H9 (cell line): ENCODE data around the gene USP7. TPM values are rescaled to one million over a fixed set of nuclear protein-coding genes. Genes with fewer than 3 reads are reported as not detected.

ENCODE experiments used
- DNase-seq: peaks from one replicate; pipeline ENCODE4 v3.0.0-alpha.2; 2017
- H2AFZ ChIP-seq: one replicate; pipeline ENCODE4 v1.6.1; 2013; ENCODE audit warnings: mild to moderate bottlenecking, low read length, control low read depth, moderate library complexity
- H2AK5ac ChIP-seq: 2 replicates; pipeline ENCODE4 v1.6.1; 2013; ENCODE audit warnings: low read length, control low read depth, mixed read lengths; ENCODE audit not compliant: insufficient read length
- H2BK120ac ChIP-seq: one replicate; pipeline ENCODE4 v1.6.1; 2013; ENCODE audit warnings: low read depth, mild to moderate bottlenecking, low read length, control low read depth, inconsistent platforms; ENCODE audit not compliant: poor library complexity, severe bottlenecking
- H2BK12ac ChIP-seq: 2 replicates; pipeline ENCODE4 v1.6.1; 2013; ENCODE audit warnings: low read length, control low read depth, mixed read lengths, low read depth; ENCODE audit not compliant: insufficient read length
- H2BK15ac ChIP-seq: 2 replicates; pipeline ENCODE4 v1.6.1; 2013; ENCODE audit warnings: low read depth, low read length, control low read depth
- H2BK20ac ChIP-seq: one replicate; pipeline ENCODE4 v1.6.1; 2013; ENCODE audit warnings: low read depth, mild to moderate bottlenecking, low read length, control low read depth, inconsistent platforms; ENCODE audit not compliant: poor library complexity, severe bottlenecking
- H2BK5ac ChIP-seq: 2 replicates; pipeline ENCODE4 v1.6.1; 2013; ENCODE audit warnings: low read length, control low read depth, mixed read lengths; ENCODE audit not compliant: insufficient read length
- H3K14ac ChIP-seq: 2 replicates; pipeline ENCODE4 v1.6.1; 2013; ENCODE audit warnings: low read length, control low read depth; ENCODE audit not compliant: insufficient read depth
- H3K18ac ChIP-seq: 2 replicates; pipeline ENCODE4 v1.6.1; 2013; ENCODE audit warnings: low read depth, mild to moderate bottlenecking, mixed read lengths, low read length, control low read depth; ENCODE audit not compliant: insufficient read length
- H3K23ac ChIP-seq: 2 replicates; pipeline ENCODE4 v1.6.1; 2013; ENCODE audit warnings: low read length, control low read depth, mixed read lengths, low read depth; ENCODE audit not compliant: insufficient read length
- H3K23me2 ChIP-seq: 2 replicates; pipeline ENCODE4 v1.6.1; 2013; ENCODE audit warnings: low read depth, mild to moderate bottlenecking, mixed read lengths, low read length, control low read depth; ENCODE audit not compliant: insufficient read length, poor library complexity, severe bottlenecking
- H3K27ac ChIP-seq: 2 replicates; pipeline ENCODE4 v1.5.1; 2013; ENCODE audit warnings: low read length, control low read depth, mixed read lengths, low read depth; ENCODE audit not compliant: insufficient read length
- H3K27me3 ChIP-seq: 2 replicates; pipeline ENCODE4 v1.6.1; 2013; ENCODE audit warnings: low read length, control low read depth, inconsistent platforms; ENCODE audit not compliant: insufficient read depth
- H3K4ac ChIP-seq: 2 replicates; pipeline ENCODE4 v1.6.1; 2013; ENCODE audit warnings: low read depth, mild to moderate bottlenecking, control low read depth, inconsistent platforms, low read length, moderate library complexity
- H3K4me1 ChIP-seq: 2 replicates; pipeline ENCODE4 v1.6.1; 2013; ENCODE audit warnings: low read length, control low read depth, inconsistent platforms; ENCODE audit not compliant: insufficient read depth
- H3K4me2 ChIP-seq: 2 replicates; pipeline ENCODE4 v1.6.1; 2013; ENCODE audit warnings: low read length, control low read depth, mixed read lengths; ENCODE audit not compliant: insufficient read length, insufficient read depth
- H3K56ac ChIP-seq: 2 replicates; pipeline ENCODE4 v1.6.1; 2013; ENCODE audit warnings: low read depth, mild to moderate bottlenecking, mixed read lengths, low read length, control low read depth; ENCODE audit not compliant: insufficient read length
- H3K79me1 ChIP-seq: 2 replicates; pipeline ENCODE4 v1.6.1; 2013; ENCODE audit warnings: low read depth, mild to moderate bottlenecking, moderate library complexity, low read length, control low read depth, inconsistent platforms; ENCODE audit not compliant: insufficient read depth, poor library complexity, severe bottlenecking
- H3K79me2 ChIP-seq: 2 replicates; pipeline ENCODE4 v1.6.1; 2013; ENCODE audit warnings: low read length, control low read depth, inconsistent platforms; ENCODE audit not compliant: insufficient read depth
- H3K9ac ChIP-seq: 2 replicates; pipeline ENCODE4 v1.6.1; 2013; ENCODE audit warnings: low read length, control low read depth, mixed read lengths; ENCODE audit not compliant: insufficient read length; ENCODE audit errors: extremely low read depth
- H3K9me3 ChIP-seq: one replicate; pipeline ENCODE4 v1.6.1; 2013; ENCODE audit warnings: low read depth, low read length, inconsistent platforms; ENCODE audit not compliant: control insufficient read depth
- H3T11ph ChIP-seq: one replicate; pipeline ENCODE4 v1.6.1; 2013; ENCODE audit warnings: mild to moderate bottlenecking, low read length, control low read depth, inconsistent platforms
- H4K20me1 ChIP-seq: one replicate; pipeline ENCODE4 v1.6.1; 2013; ENCODE audit not compliant: control insufficient read depth, insufficient read length, insufficient read depth
- H4K5ac ChIP-seq: 2 replicates; pipeline ENCODE4 v1.6.1; 2013; ENCODE audit warnings: low read depth, mild to moderate bottlenecking, mixed read lengths, low read length, control low read depth; ENCODE audit not compliant: insufficient read length
- H4K8ac ChIP-seq: replicated peaks from 2 replicates; pipeline ENCODE4 v1.6.1; 2013; ENCODE audit warnings: low read length, control low read depth, mixed read lengths, low read depth; ENCODE audit not compliant: insufficient read length
- H4K91ac ChIP-seq: 2 replicates; pipeline ENCODE4 v1.6.1; 2013; ENCODE audit warnings: low read depth, mild to moderate bottlenecking, moderate library complexity, mixed read lengths, low read length, control low read depth; ENCODE audit not compliant: insufficient read length
- H3K27ac Mint-ChIP-seq, 3 experiments: 2 replicates in 2 of 3; 3 replicates in 1 of 3; pipeline ENCODE4 v1.8.0; 2020 to 2021; ENCODE audit warnings: mixed read lengths in 3 of 3, mild to moderate bottlenecking in 1 of 3, moderate library complexity in 1 of 3
- H3K27me3 Mint-ChIP-seq: 2 replicates; pipeline ENCODE4 v1.8.0; 2021; ENCODE audit warnings: low read depth, mild to moderate bottlenecking, moderate library complexity, mixed read lengths
- H3K36me3 Mint-ChIP-seq, 3 experiments: 2 replicates in 2 of 3; 3 replicates in 1 of 3; pipeline ENCODE4 v1.8.0; 2020 to 2021; ENCODE audit warnings: low read depth in 3 of 3, mixed read lengths in 3 of 3; ENCODE audit not compliant: insufficient read depth in 1 of 3
- H3K4me1 Mint-ChIP-seq, 2 experiments: 2 replicates each; pipeline ENCODE4 v1.8.0; 2020; ENCODE audit warnings: mixed read lengths in 2 of 2
- H3K4me3 Mint-ChIP-seq, 2 experiments: 2 replicates in 1 of 2; 3 replicates in 1 of 2; pipeline ENCODE4 v1.8.0; 2020 to 2021; ENCODE audit warnings: mild to moderate bottlenecking in 2 of 2, mixed read lengths in 2 of 2, moderate library complexity in 1 of 2
- H3K9me3 Mint-ChIP-seq, 2 experiments: 2 replicates in 1 of 2; 3 replicates in 1 of 2; pipeline ENCODE4 v1.8.0; 2020; ENCODE audit warnings: mild to moderate bottlenecking in 2 of 2, mixed read lengths in 2 of 2, moderate library complexity in 1 of 2
- WGBS: extraction: QIAGEN DNeasy Blood & Tissue Kit; methylation state at CpG from one replicate; pipeline ENCODE4 v1.1.7; 2013; ENCODE audit warnings: missing lambda C conversion rate, low lambda C conversion rate, mixed read lengths; ENCODE audit not compliant: insufficient read length; ENCODE audit errors: extremely low coverage; 5-methylcytosine and 5-hydroxymethylcytosine counted together
- total RNA-seq: library from RNA; stranded (reverse); gene quantifications from 2 replicates; pipeline ENCODE4 v1.2.1, GENCODE V29; 2021
- TF ChIP-seq, protein P1 (sequence below): fragments of 200-600 bp; sonication (generic); conservative IDR thresholded peaks from 3 replicates; pipeline ENCODE4 v1.8.0; 2021; ENCODE audit warnings: antibody characterized with exemption, mild to moderate bottlenecking

Gene USP7
- total RNA-seq, 1 experiment from 2014 or later, result 192 TPM

DNA sequence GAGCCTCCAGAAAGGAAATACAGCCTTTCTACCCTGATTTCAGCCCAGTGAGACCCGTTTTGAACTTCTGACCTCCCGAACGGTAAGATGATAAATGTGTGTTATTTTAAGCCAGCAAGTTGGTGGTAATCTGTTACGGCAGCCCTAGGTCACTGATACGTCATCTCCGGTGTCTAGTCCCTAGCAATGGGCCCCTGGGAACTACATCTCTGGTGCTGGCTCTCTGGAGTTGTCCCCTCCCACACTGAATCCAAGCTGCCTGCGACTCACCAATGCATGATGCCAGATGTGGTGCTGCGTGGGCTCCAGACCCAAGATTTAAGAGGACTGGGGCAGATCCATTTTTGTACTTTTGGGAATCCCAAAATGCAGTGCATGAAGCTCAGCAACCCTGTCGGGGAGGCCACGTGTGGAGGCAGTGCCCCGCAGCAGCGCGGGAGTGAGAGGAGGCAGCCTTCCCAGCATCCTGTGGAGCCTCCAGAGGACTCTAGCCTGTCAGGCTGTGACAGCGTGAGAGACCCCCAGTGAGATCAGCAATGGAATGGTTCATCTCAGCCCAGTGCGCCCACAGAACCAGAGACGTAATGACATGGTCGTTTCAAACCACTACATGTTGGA lies 43.6 kb upstream of the USP7 start:
- Histone ChIP-seq H3K4me1 (no peaks in the 10 kb centered on the region), H3K23ac (no peak overlapping the region), H3K4ac (no peak overlapping the region), H4K8ac (no peak overlapping the region), H3K56ac (no peak overlapping the region), H4K5ac (no peak overlapping the region), H3K14ac (no peak overlapping the region), H2BK120ac (no peak overlapping the region), H3K27ac (no peak overlapping the region), H2BK15ac (no peak overlapping the region), H3K9ac (no peak overlapping the region), H4K91ac (no peak overlapping the region), H3K79me2 (no peaks in the 10 kb centered on the region), H2AK5ac (no peak overlapping the region), H3K23me2 (no peaks in the 10 kb centered on the region), H3K18ac (no peak overlapping the region), H3K9me3 (no peaks in the 10 kb centered on the region), H2BK20ac (no peak overlapping the region), H3K4me2 (no peak overlapping the region), H3K79me1 (no peaks in the 10 kb centered on the region), H2AFZ (no peak overlapping the region), H3T11ph (no peak overlapping the region), H2BK12ac (no peak overlapping the region), H3K27me3 (no peaks in the 10 kb centered on the region), H2BK5ac (no peak overlapping the region), H4K20me1 (no peaks in the 10 kb centered on the region)
- Mint-ChIP-seq H3K9me3 (no peaks in the 10 kb centered on the region), H3K4me3 (no peak overlapping the region), H3K4me1 (peaks cover 2 to 7% of the 10 kb centered on the region in 2 experiments; a peak in 2 of 4 replicates), H3K36me3 (no peaks in the 10 kb centered on the region; a peak in 1 of 7 replicates), H3K27me3 (peaks cover 14% of the 10 kb centered on the region), H3K27ac (no peak overlapping the region)
- DNase-seq, result no peak
- TF ChIP-seq, protein P1, sequence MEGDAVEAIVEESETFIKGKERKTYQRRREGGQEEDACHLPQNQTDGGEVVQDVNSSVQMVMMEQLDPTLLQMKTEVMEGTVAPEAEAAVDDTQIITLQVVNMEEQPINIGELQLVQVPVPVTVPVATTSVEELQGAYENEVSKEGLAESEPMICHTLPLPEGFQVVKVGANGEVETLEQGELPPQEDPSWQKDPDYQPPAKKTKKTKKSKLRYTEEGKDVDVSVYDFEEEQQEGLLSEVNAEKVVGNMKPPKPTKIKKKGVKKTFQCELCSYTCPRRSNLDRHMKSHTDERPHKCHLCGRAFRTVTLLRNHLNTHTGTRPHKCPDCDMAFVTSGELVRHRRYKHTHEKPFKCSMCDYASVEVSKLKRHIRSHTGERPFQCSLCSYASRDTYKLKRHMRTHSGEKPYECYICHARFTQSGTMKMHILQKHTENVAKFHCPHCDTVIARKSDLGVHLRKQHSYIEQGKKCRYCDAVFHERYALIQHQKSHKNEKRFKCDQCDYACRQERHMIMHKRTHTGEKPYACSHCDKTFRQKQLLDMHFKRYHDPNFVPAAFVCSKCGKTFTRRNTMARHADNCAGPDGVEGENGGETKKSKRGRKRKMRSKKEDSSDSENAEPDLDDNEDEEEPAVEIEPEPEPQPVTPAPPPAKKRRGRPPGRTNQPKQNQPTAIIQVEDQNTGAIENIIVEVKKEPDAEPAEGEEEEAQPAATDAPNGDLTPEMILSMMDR, result no peak
- no CpG with 5 or more reads among the region's 17 CpGs for WGBS
